ENCODE results near the gene FSTL4.

DNA sequence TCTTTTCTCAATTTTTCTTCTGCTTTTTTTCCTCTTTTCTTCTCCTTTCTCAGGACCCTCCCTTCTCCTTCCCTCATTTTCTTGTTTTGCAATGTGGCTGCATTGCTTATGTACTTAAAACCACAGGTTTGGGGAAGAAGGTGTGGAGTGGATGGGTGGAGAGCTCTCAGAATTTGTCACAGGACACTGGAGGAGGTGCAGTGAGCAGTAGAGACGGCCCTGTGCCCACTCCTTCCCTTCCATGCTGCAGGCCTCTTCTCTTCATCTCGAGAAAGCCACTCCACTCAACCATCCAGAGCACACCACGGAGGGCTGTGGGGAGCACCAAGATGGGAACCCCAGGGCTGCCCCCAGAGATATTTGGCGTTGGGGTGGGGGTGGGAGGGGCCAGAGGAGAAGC is 92.3 kb downstream of the FSTL4 start:
- TF ChIP-seq, protein P1, sequence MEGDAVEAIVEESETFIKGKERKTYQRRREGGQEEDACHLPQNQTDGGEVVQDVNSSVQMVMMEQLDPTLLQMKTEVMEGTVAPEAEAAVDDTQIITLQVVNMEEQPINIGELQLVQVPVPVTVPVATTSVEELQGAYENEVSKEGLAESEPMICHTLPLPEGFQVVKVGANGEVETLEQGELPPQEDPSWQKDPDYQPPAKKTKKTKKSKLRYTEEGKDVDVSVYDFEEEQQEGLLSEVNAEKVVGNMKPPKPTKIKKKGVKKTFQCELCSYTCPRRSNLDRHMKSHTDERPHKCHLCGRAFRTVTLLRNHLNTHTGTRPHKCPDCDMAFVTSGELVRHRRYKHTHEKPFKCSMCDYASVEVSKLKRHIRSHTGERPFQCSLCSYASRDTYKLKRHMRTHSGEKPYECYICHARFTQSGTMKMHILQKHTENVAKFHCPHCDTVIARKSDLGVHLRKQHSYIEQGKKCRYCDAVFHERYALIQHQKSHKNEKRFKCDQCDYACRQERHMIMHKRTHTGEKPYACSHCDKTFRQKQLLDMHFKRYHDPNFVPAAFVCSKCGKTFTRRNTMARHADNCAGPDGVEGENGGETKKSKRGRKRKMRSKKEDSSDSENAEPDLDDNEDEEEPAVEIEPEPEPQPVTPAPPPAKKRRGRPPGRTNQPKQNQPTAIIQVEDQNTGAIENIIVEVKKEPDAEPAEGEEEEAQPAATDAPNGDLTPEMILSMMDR (IDR thresholded peaks at IDR 0.05) = no peak
- TF ChIP-seq POLR2A (IDR thresholded peaks at IDR 0.05) = no peak

All from uterus (tissue), 2 donors.